ENCODE data around the gene KIF11.

The KIF11 gene

DNA sequence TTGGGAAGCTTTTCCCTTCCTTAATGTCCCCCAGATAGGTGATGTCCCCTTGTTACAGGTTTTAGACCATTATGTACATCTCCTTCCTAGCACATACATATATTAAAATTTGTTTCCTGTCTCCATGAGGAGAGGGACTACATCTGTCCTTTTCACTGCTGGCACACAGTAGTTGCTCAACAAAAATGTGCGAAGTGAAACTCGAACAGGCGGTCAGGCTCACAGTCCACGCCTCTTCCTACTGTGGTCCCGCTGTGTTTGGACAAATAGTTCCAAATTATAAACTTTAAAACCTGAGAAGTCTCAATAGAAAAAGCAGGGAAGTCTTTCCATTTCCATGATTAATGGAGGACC is 95.6 kb downstream of the KIF11 start:
- DNase-seq: peak; percentile 78

DNA sequence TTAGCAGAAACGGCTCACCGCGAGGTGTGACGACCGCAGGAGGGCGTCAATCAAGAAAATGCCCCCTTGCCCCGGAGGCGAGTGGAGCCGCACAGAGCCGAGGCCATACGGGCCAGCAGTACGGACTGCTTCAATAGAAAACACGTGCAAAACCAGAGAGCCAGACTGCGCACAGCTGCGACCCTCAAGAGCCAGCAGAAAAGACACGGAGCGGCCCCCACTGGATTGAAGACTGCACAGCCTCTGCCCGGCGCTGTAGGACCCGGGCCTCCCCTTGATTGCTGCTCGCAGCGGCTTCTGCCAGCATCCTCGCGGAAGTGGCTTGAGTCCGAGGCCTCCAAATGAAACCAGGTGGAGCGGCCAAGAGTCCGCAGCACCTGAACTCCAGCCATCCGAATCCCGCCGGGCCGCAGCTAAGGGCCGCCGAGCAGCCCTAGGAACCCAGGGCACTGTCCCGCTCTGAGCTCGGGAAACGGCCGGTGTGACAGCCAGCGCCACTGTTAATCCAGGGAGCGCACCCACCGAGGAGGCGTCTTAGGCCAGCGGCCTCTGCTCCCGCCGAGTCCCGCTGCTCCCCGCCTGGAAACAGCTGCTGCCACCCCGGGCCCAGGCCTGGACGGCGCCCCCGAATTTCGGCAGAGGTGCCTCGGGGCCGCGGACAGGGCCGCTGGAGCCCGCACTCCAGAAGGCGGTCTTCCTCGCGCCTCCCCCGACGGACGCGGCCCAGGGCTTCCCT is 96.2 kb downstream of the KIF11 start:
- DNase-seq: no peak

DNA sequence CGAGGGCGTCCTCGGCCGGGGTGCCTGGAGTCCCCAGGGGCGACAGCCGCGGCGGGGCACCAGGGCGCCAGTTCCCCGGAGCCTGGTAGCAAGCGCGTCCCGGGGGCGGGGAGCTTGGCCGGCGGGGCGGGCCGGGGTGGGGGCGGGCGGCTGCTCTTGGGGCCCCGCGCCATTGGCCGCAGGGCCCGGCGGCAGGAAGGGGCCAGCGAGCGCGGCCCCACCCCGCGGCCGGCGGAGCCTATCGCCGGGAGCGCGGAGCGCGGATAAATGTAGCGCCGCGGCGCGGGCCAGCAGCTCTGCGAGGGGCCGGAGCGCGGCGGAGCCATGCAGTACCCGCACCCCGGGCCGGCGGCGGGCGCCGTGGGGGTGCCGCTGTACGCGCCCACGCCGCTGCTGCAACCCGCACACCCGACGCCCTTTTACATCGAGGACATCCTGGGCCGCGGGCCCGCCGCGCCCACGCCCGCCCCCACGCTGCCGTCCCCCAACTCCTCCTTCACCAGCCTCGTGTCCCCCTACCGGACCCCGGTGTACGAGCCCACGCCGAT is 96.8 kb downstream of the KIF11 start, which contains the start of gene HHEX:
Gene HHEX, plus strand, starts transcription at position 293 of the 548 bp plus-strand sequence. Its CDS starts 32 bp downstream, at position 325.
- peak; percentile 89 for DNase-seq

DNA sequence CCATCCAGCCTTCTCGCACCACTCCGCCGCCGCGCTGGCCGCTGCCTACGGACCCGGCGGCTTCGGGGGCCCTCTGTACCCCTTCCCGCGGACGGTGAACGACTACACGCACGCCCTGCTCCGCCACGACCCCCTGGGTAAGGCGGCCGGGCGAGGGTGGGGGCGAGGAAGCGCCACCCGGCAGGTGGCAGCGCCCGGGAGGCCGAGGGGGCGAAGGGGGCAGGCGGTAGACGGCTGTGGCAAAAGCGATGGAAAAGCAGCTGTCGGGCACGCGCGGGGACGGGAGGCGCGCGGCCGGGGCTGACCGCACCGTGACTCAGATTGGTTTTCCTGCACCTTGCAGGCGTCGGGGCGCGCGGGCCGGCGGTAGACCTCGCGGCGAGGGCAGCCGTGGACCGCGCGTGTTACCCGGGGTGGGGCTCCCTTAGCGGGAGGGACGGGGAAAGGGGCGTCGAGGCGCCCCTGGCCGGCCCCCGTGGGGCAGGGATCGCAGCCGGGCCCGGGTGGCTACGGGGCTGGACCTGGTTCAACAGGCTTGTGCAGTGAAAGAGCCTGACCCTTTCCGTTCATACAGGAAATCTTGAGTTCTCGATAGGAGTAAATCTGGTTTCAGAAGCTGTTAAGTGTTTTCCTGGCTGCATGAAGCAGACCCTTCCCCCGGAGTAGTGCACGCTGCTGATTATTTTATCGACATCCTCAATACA is 97.4 kb downstream of the KIF11 start:
- DNase-seq: peak; percentile 74

DNA sequence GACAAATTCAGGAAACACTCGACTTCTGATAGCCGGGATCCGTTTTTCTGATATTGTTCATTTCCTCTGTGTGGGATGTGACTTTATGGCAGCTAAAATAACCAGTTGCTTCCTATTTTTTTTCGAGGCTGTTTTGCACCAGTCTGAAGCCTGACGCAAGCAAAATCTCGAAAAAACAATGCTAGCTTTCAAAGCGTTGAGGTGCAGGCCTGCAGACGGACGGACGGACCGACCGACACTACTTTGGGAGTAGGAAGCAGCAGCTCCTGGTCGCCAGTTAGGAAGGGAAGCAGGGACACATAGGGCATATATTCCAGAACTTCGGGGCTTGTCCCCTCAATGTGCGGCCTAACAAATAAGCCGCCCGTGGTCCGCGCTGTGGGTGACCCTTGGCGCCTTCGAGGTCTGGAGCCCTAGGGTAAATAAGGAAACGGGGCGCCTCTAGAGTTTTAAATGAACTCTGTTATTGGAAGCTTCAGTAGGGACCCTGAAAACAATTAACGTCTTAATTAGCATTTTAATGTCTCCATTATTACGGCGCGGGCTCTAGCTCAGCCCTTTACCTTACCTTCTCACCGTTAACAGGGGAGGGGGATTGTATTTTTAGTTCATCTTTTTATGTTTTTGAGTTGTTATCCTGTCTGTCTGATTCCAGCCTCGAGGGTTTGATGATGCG is 98.1 kb downstream of the KIF11 start:
- peak; percentile 81 for DNase-seq

DNA sequence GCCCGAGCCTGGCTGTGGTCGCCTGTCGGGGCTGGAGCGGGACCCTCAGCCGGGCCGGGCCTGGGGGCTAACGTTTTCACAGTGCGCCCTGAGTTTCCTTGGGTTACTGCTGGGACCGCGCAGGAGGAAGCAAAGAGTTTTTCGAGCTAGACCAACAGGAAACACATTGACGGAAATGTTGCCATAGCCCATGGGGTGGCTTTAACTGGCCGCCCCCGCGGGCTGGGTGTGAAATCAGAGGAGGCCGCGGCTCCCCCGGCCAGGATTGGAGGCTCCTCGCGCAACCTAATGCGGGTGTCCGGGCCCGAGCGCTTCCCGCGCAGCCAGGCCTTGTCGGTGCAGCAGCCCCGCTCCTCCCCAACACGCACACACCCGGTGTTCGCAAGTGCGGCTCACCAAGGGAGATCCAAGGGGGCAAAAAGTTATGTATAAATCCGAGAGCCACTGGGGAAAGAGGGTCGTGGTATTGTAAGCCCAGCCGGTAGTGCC is 98.7 kb downstream of the KIF11 start:
- DNase-seq: peak; percentile 85

DNA sequence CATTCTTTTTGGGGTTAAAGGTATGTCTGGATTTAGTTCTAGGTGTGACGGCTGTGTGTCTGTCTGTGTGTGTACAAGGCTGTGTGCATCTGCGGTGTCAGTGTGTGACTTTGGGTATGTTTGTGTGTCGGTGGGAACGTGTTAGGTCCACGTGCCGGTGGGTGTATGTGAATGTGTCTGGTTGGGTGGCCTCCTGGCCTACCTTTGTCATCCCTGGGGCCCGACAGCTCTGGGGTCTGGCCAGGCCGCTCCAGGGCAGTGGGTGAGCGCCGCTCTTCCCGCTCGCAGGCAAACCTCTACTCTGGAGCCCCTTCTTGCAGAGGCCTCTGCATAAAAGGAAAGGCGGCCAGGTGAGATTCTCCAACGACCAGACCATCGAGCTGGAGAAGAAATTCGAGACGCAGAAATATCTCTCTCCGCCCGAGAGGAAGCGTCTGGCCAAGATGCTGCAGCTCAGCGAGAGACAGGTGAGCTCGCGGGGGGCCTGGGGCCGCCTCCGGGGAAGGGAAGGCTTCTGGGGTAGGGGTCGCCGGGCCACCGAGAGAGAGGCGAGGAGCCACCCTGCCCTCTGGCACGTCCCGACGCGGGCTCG is 99.2 kb downstream of the KIF11 start:
- DNase-seq: no peak

DNA sequence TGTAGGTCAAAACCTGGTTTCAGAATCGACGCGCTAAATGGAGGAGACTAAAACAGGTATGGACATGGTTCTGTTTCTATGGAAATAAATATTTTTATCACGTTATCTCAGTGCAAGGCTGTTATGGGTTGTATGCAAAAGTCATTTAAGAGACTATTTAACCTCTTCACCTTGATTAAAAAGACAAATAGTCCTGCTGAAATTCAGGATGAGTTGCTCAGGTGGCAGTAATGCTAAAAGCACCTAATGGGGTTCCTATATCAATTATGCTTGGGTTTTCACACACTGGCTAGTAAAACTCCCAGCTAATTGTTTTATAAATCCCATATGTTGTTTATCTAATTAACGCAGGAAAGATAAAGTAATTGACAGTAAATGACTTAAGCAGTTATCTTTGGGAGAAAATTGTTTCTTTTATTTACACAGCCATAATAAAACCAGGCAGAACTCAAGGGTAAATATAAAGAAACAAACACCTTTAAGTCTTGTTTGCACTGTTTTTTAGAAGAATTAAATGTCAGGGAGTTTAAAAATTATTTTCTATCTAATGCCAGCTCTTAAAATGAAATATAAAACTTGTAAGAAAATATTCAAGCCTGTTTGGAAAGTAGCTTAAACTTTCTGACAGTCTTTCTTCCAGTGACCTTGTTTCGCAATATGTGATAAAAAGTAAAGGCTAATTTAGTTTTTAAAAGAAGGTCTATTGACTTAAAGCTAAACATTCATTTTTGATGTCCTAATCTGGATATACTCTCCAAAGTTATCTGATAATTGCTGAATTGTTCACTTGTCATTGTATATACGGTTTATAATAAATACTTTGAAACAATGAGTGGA is 100.0 kb downstream of the KIF11 start:
- DNase-seq: no peak

DNA sequence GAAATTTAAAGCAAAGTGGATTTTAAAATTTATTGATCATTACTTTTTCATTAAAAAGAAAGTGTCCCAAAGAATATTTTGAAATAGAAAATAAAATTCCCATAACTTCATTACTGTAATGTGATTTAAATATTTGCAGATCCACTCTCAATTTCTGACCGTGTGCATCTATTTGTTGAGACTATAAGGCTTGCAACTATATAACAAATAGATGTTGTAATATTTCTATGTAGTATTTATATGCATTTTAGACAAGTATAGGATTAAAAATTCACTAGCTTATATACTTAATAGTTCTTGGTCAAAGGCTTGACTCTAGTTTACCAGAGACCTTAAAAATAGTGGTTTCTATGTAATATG is 100.6 kb downstream of the KIF11 start:
- no peak for DNase-seq

DNA sequence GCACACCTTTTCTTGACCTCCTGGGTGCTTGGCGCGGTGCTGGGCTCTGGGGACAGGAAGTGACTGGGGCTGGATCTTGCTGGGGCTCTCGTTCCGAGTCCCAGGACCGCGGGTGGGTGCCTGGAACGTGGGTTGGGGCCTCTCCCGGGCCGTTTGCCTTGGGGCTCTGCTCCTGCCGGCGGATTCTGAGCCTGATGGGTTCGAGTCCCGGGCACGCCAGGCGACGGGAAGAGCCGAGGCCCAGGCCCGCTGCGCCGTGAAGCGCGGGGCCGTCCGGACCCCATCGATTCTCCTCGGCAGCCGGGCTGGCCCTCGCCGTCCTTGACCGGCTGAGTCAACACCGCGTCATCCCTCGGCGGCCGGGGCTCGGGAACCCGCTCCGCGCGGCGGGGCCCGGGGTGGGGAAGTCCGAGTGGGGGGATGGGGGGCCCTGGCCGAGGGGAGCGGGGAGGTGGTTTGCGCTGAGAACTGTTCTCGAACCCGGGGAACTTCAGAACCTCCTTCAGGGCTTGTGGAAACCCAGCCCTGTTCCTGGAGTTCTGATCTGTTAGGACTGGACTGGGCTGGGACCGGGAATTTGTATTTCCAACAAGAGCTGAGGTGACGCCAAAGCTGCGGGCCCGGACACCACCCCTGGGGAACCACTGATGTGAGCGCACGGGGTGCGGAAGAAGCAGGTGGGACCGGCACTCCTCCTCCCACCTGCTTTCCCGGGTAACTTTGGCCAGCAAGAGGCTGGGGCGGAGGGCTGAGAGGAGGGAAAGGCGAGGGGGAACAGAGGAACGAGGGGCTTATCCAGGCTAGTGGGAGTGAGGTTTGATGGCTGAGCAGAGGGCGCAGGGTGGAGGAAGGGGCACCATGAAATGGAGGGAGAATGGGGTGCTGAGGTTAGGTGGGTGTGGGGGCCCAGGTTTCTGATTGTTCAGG is 103.0 kb downstream of the KIF11 start:
- DNase-seq: no peak

DNA sequence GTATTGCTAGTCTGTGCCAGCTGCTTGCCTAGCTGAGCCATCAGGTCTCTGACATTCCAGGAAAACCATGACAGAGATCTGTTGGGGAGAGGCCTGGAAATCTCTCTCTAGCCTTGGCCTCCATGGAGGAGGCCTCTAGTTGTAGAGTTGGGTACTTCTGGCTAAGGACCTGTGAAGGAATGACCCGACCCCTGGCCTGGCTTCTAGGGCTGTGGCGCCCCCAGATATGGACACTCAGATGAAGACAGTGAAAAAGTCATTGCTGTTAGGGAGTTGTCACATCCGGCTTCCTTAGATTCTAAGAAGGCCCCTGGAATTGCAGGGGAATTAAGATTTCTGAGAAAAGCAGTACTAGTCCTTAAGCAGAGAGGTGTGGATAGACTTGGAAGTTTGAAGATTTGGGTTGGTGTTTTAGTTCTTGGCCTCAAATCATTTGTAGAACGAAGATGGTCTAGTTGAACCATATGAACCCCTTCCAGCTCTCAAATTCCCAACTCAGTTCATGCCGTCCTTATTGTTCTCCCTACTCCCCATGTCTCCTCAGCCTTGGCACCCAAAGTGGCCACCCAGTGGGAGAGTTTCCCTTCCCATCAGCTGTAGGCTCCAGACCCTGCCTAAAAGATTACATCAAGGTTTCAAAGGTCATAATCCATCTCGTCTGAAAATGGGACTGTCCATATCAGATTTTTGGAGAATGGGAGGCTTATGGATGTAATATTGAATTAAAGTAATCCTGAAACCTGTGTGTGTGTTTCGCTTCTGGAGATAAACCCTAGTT is 103.9 kb downstream of the KIF11 start:
- no peak for DNase-seq

DNA sequence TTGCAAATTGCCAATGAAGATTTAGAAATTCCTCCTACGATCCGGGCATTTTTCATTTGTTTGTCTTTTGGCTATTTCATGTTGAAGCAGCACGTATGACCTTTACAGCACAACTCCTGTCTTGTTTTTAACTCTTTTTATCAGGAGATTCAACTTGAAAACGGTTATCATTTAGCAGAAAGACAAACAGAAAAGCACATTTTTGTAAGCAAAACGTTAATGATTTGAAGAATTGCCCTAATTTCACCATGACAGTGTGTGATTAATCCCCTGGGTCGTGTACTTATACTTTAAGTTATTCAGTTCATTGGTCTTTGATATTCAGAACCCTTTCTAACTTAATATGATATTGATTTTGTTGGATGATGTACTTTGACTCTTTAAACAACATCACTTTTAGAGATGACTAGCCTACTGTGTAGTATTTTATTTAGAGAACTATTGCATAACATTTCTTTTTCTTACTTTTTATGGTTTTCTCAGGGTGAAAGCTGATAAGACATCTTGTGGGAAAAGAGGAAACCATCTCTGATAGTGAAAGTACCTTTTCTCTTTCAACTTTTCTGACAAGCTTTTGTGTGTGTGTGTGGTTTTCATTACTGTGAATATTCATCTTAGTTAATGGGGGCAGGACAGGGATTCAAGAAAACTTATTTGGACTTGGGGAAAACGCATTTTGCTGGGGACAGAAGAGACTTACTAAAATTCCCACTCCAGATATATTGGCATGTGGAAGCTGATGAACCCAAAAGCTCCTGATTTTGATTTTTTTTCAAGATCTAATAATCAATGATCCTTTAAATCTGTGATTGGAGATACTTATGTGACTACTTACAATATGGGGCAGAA is 105.0 kb downstream of the KIF11 start:
- no peak for DNase-seq

DNA sequence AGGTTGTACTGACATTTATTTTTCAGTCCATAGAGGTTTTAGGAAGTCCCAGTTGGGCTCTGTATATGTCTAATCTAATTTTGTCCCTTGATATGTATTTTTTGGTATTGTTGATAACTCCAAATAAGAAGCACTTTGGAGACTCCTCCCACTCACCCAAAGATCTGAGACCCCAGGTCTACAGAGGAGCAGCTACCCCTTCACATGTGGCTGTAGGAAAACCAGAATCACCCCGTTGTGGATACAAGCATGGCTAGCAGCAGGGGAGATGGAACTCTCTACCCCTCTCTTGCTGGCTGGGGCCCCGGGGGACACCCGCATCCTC is 106.2 kb downstream of the KIF11 start:
- no peak for DNase-seq

DNA sequence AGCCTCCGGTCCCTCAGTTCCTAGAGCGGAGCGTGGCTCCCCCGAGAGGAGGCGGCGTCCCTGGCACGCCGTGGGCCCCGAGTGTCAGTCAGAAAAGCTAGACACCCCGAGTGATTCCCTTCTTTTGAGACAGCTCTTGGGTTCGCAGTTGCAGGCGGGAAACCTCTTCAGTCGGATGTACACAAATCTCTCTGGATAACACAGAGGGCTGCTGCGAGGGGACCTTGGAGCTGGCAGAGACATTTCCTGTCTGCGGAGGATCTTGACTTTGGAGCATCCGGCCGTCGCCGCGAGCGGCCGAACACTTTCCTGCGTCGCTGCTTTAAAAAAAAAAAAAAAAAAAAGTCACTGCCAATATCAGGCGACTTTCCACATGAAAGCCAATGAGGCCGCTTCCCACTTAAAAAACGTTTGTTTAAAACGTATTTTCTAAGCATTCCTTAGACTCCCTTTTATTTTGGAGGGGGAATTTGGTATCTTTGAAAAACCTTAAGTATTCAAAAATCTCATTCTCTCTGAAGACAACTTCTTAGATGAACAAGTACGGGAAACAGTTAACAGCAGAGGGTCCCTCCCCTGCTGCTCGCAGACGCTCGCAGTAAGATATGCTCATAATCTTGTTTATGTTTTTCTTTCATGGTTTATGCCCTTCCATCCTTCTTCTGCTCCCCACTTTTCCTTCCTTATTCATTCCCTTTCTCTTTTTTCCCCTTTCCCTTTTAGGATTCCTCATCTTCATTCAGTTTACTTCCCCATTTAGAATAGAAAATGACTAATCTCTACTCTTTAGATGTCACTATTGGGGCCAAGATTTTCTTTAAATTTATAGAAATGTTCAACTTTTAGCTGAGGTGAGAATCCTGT is 106.8 kb downstream of the KIF11 start:
- DNase-seq: peak; percentile 41

DNA sequence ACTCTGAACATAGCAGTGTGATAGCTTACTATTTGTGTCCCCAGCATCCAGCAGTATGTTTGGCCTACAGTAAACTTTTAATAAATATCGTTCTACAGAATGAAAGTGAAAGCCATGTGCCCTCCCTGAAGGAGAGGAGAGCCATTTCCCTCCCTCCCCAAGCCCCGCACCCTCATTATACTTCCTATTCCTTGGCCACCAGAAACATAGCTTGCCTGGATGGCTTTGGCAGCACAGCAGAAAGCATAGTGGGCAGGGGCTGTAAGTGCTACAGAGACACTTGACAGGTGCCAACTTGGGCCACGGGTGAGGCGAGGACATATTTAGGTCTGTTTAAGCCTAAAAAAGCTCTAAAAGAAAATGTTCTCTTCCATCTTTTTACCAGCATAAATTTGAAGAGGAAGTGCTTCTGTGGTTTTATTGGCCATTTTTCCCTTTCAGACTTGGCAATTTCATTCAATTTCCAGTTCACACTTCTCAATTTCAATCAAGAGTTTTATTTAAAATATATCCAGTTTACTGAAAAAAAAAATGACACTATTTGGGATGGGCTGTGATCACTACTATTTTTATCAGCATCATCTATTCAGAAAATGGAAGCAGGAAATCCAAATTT is 109.5 kb downstream of the KIF11 start:
- DNase-seq: peak; percentile 30
